Activated naive CD4-positive, alpha-beta T cell treated with anti-CD3 and anti-CD28 coated beads for 36 hours (primary cell): ENCODE data around the gene AADACL4. TPM values are rescaled to one million over a fixed set of nuclear protein-coding genes. Genes with fewer than 3 reads are reported as not detected.

Experiments used
- CTCF ChIA-PET: fragments of 350-600 bp; sonication (Branson Sonifier 250); formaldehyde crosslinking; loops from one replicate; lab custom pipeline; 2021; ENCODE audit warnings: antibody characterized with exemption; lab: Charles Lee
- DNase-seq: peaks from one replicate; pipeline ENCODE4 v3.0.0-alpha.2; 2020
- H3K27ac Mint-ChIP-seq: one replicate; pipeline ENCODE4 v1.8.0; 2021; ENCODE audit warnings: mild to moderate bottlenecking, mixed read lengths
- H3K27me3 Mint-ChIP-seq: one replicate; pipeline ENCODE4 v1.8.0; 2021; ENCODE audit warnings: low read depth, mixed read lengths
- H3K36me3 Mint-ChIP-seq: one replicate; pipeline ENCODE4 v1.8.0; 2021; ENCODE audit warnings: low read depth, mixed read lengths
- H3K4me1 Mint-ChIP-seq: one replicate; pipeline ENCODE4 v1.8.0; 2021; ENCODE audit warnings: low read depth, mixed read lengths
- H3K4me3 Mint-ChIP-seq: one replicate; pipeline ENCODE4 v1.8.0; 2021; ENCODE audit warnings: mild to moderate bottlenecking, moderate library complexity, mixed read lengths
- H3K9me3 Mint-ChIP-seq: one replicate; pipeline ENCODE4 v1.8.0; 2021; ENCODE audit warnings: mixed read lengths
- intact Hi-C: fragments of 100-400 bp; cut with micrococcal nuclease; formaldehyde crosslinking; loops from one replicate; pipeline ENCODE4 v1.15.1; 2023
- total RNA-seq, 2 experiments: library from RNA; stranded (reverse); gene quantifications; one replicate each; pipeline ENCODE4 v1.2.3, GENCODE V29; 2021

The AADACL4 gene
- total RNA-seq, 2 experiments from 2014 or later = not detected

DNA sequence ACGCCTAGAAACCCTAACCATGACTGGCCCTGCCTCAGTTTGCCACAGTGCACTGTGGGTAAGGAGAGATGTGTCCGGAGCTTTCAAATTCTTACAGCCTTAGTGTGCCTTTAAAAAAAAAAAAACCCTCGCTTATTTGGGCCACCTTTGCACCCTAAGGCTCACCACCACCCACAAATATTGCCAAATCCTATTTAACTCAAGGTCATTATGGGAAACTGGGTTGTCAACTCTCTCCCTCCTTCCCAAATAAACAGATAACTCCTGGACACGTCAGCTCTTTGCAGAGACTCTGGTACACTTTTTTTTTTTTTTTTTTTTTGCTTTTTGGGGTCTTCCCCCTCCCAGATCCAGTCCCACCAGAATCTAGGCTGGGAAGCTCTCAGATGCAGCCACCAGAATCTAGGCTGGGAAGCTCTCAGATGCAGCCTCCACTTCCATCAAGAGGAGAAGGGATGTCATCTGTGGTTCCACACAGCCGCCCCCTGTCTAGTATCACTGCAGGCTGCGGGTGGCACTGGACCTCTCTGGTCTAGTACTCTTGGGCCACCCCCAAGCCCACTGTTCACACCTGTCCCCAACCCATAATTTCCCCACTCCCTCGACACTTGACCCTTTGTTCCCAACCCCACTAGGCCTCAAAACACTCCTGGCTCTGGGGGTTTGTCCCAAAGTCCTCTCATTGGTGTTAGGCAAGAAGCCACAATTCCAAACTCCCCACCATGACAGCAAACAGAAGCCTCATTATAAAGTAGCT, 29.3 kb upstream of the AADACL4 start:
- peaks cover 26% of the 10 kb centered on the region for H3K36me3 Mint-ChIP-seq
- CTCF ChIA-PET = interaction anchor here (2.3 to 3.9 kb wide), 3 partner anchors 8 to 13 kb away, joined by 7 to 14 read pairs (median 7); no protein-coding TSS in a partner anchor
- H3K27me3 Mint-ChIP-seq = no peaks in the 10 kb centered on the region
- no peaks in the 10 kb centered on the region for H3K9me3 Mint-ChIP-seq
- no peak for DNase-seq
- peak overlapping the region; percentile 21 for H3K27ac Mint-ChIP-seq
- H3K4me3 Mint-ChIP-seq = peak overlapping the region; percentile 97
- peaks cover 66% of the 10 kb centered on the region for H3K4me1 Mint-ChIP-seq
- intact Hi-C loops = loop anchor here (1.0 to 5.0 kb wide), 5 partner anchors 269 to 707 kb away; no protein-coding TSS in a partner anchor

- Mint-ChIP-seq H3K4me3 (peak overlapping the region; percentile 97), H3K9me3 (no peaks in the 10 kb centered on the region), H3K36me3 (peaks cover 24% of the 10 kb centered on the region), H3K27ac (peak overlapping the region; percentile 97), H3K27me3 (no peaks in the 10 kb centered on the region), H3K4me1 (peaks cover 69% of the 10 kb centered on the region)
- intact Hi-C loops = loop anchor here (1.0 to 5.0 kb wide), 5 partner anchors 270 to 708 kb away; no protein-coding TSS in a partner anchor
- CTCF ChIA-PET = interaction anchor here (1.0 to 3.9 kb wide), 5 partner anchors 9 to 196 kb away, joined by 3 to 14 read pairs (median 7); no protein-coding TSS in a partner anchor
- DNase-seq = no peak
Observed at GRCh38 chr1:12615159-12615864, 28.6 kb upstream of the AADACL4 start.

- CTCF ChIA-PET = interaction anchor here (0.9 to 3.9 kb wide), 9 partner anchors 10 to 208 kb away, joined by 3 to 14 read pairs (median 3); no protein-coding TSS in a partner anchor
- intact Hi-C loops = loop anchor here (1.0 to 5.0 kb wide), 5 partner anchors 271 to 709 kb away; no protein-coding TSS in a partner anchor
- Mint-ChIP-seq H3K4me3 (peak overlapping the region; percentile 97), H3K4me1 (peaks cover 68% of the 10 kb centered on the region), H3K27me3 (no peaks in the 10 kb centered on the region), H3K36me3 (peaks cover 18% of the 10 kb centered on the region), H3K27ac (peak overlapping the region; percentile 97), H3K9me3 (no peaks in the 10 kb centered on the region)
- DNase-seq = peak; percentile 34
Observed at GRCh38 chr1:12615865-12616708, 27.8 kb upstream of the AADACL4 start.

DNA sequence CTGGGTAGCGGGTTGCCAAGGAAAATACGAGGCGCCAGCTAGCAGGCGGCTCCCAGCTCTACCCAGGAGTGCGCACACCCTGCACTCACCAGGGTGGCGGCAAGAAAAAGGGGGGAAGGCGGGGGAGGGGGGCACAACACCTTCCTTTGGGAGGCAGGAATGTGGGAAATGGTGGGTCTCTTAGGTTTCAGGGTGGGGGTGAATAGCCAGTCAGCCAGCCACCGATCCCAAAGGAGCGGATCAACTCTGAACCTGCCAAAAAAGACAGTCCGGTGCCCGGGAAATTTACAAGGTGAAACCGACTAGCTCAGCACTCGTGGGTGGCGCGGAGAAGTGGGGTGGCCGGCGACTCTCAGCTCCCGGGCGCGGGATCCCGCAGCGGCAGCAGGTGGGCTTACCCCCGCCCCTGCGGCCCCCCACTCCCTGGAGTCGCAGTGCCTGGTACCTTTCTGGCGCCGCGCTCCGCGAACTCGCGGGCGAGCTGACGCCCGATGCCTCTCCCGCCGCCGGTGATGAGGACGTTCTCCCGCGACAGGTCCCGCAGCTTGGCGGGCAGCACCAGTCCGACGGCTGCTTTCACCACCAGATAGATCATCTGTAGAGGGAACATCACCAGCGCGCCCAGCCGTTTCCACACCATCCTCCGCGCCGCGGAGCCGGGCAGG, 27.0 kb upstream of the AADACL4 start:
- Mint-ChIP-seq H3K4me3 (peak overlapping the region; percentile 97), H3K4me1 (peaks cover 62% of the 10 kb centered on the region), H3K36me3 (peaks cover 17% of the 10 kb centered on the region), H3K27ac (peak overlapping the region; percentile 97), H3K9me3 (no peaks in the 10 kb centered on the region), H3K27me3 (no peaks in the 10 kb centered on the region)
- peak; percentile 57 for DNase-seq
- CTCF ChIA-PET = interaction anchor here (0.6 to 3.9 kb wide), 10 partner anchors 10 to 586 kb away, joined by 3 to 14 read pairs (median 3); no protein-coding TSS in a partner anchor
- intact Hi-C loops = loop anchor here (5.0 kb wide), 4 partner anchors 440 to 710 kb away; no protein-coding TSS in a partner anchor

GRCh38 chr1:12617511-12617900, 26.4 kb upstream of the AADACL4 start:
- intact Hi-C loops = loop anchor here (5.0 kb wide), 4 partner anchors 440 to 710 kb away; no protein-coding TSS in a partner anchor
- peak overlapping the region; percentile 97 for H3K4me3 Mint-ChIP-seq
- H3K27me3 Mint-ChIP-seq = no peaks in the 10 kb centered on the region
- H3K4me1 Mint-ChIP-seq = peaks cover 56% of the 10 kb centered on the region
- no peaks in the 10 kb centered on the region for H3K9me3 Mint-ChIP-seq
- peaks cover 17% of the 10 kb centered on the region for H3K36me3 Mint-ChIP-seq
- DNase-seq = peak; percentile 71
- peak overlapping the region; percentile 97 for H3K27ac Mint-ChIP-seq
- CTCF ChIA-PET = interaction anchor here (0.9 to 3.9 kb wide), 11 partner anchors 11 to 341 kb away, joined by 3 to 14 read pairs (median 5); no protein-coding TSS in a partner anchor

- intact Hi-C loops = loop anchor here (1.0 to 5.0 kb wide), 10 partner anchors 14 to 711 kb away; no protein-coding TSS in a partner anchor
- Mint-ChIP-seq H3K4me3 (peak within 1 kb of the TSS; percentile 97), H3K36me3 (peaks cover 15% of the 10 kb centered on the region), H3K4me1 (peaks cover 52% of the 10 kb centered on the region), H3K27ac (peak within 1 kb of the TSS; percentile 97), H3K9me3 (no peaks in the 10 kb centered on the region), H3K27me3 (no peaks in the 10 kb centered on the region)
- peak; percentile 76 for DNase-seq
- CTCF ChIA-PET = interaction anchor here (0.9 to 3.9 kb wide), 21 partner anchors 14 to 345 kb away, joined by 3 to 14 read pairs (median 5); no protein-coding TSS in a partner anchor
Observed at GRCh38 chr1:12617901-12618660, 25.8 kb upstream of the AADACL4 start, which contains the start of gene DHRS3. Gene DHRS3 (minus strand): TSS chr1:12618210. CDS start chr1:12617348, 862 bp downstream.

- no peak for DNase-seq
- Mint-ChIP-seq H3K4me3 (peak overlapping the region; percentile 97), H3K36me3 (peaks cover 12% of the 10 kb centered on the region), H3K9me3 (no peaks in the 10 kb centered on the region), H3K27me3 (no peaks in the 10 kb centered on the region), H3K4me1 (peaks cover 46% of the 10 kb centered on the region), H3K27ac (peak overlapping the region; percentile 97)
- CTCF ChIA-PET = interaction anchor here (0.9 to 2.9 kb wide), 18 partner anchors 17 to 345 kb away, joined by 3 to 13 read pairs (median 5); no protein-coding TSS in a partner anchor
- intact Hi-C loops = loop anchor here (1.0 to 5.0 kb wide), 10 partner anchors 14 to 711 kb away; no protein-coding TSS in a partner anchor
Observed at GRCh38 chr1:12618661-12618964, 25.3 kb upstream of the AADACL4 start.

DNA sequence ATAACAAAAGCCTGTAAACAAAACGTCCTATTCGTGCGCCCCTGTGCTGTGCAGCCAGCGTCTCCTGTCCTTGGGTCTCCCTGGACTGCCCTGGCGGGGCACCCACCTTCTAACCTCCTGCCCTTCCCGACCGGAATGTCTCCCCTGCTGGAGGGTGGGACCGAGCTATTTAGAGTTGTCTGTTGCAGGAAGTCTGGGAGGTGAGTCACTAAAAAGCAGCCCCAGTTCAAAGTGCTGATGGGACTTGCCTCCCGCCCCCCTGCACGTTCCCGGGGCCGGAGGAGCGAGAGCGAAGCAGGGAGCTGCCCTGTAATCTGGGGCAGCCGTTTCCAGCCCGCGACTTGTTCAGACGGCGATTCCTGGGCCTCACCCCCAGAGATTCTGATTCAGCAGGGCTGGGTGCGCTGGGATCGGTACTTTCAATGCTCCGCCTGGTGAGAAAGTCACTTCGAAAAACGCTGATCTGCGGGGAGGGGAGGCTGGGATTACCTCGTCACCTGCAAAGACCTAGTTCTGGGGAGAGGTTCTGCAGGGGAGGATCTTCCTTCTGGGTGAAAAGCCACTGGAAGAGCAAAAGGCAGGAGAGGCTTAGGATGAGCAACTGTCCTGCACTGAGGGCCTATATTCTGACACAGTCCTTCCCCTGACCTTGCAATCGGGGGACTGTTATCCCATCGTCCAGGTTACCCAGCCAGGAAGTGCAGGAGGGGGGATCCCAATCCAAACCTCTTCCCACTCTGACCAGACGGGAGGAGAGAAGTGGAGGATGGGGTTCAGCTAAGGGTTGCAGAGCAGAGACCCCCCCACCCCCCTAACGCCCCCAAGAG, 24.7 kb upstream of the AADACL4 start:
- Mint-ChIP-seq H3K9me3 (no peaks in the 10 kb centered on the region), H3K36me3 (peaks cover 12% of the 10 kb centered on the region), H3K4me3 (peak overlapping the region; percentile 97), H3K4me1 (peaks cover 42% of the 10 kb centered on the region), H3K27ac (peak overlapping the region; percentile 97), H3K27me3 (no peaks in the 10 kb centered on the region)
- DNase-seq = peak; percentile 90
- intact Hi-C loops = loop anchor here (1.0 to 5.0 kb wide), 20 partner anchors 15 to 712 kb away; no protein-coding TSS in a partner anchor
- CTCF ChIA-PET = interaction anchor here (0.9 to 2.9 kb wide), 20 partner anchors 11 to 346 kb away, joined by 3 to 13 read pairs (median 5); no protein-coding TSS in a partner anchor

DNA sequence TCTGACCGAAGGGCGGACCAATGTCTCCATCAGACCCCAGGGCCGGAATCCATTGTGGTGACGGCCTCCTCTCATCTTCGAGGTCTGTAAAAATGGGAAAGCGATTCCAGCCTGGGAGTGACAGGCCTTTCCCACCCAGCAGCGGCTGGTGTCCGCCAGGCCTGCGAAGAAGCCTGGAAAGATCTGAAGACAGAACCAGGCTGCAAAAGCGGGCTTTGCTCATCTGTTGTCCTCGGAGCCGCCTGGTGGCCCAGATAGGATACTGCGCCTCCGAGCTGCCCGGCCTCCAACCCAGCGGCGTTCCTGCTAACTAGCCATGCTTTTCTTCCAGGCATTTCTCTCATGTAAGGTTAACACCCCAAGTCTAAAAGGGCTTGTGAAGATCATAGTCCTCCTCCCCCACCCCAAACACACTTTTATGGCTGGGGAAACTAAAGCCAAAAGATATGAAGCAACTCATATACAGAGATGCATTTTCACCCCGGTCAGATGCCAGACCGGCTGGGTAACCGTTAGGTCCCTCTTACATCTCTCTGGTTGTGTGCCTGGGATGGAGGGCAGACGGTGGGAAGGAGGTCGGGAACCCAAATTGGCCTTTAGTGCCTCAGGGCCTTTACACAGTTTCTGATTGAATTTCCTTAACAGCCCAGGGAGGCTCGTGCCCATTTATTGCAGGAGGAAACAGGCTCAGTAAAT, 23.9 kb upstream of the AADACL4 start:
- peaks cover 35% of the 10 kb centered on the region for H3K4me1 Mint-ChIP-seq

More for the DNA sequence above, 23.9 kb upstream of the AADACL4 start:
- H3K4me3 Mint-ChIP-seq = peak overlapping the region; percentile 97
- CTCF ChIA-PET = interaction anchor here (0.5 to 2.9 kb wide), 14 partner anchors 10 to 1584 kb away, joined by 3 to 13 read pairs (median 6); no protein-coding TSS in a partner anchor
- H3K9me3 Mint-ChIP-seq = no peaks in the 10 kb centered on the region
- peaks cover 7% of the 10 kb centered on the region for H3K36me3 Mint-ChIP-seq
- peak overlapping the region; percentile 68 for H3K27ac Mint-ChIP-seq
- intact Hi-C loops = loop anchor here (1.0 to 5.0 kb wide), 18 partner anchors 19 to 713 kb away; no protein-coding TSS in a partner anchor
- H3K27me3 Mint-ChIP-seq = no peaks in the 10 kb centered on the region
- DNase-seq = peak; percentile 87
